KOPT-K1 (cell line): Measurements from ENCODE around the gene UMPS.

Experiments used
- H3K27ac ChIP-seq: fragments of 200-600 bp; sonication (generic); 2 replicates; pipeline ENCODE4 v1.5.1; 2016; ENCODE audit warnings: antibody characterized with exemption, mild to moderate bottlenecking, low read depth, low read length; ENCODE audit not compliant: poor library complexity, severe bottlenecking
- H3K36me3 ChIP-seq: fragments of 200-600 bp; sonication (generic); 2 replicates; pipeline ENCODE4 v1.5.1; 2017; ENCODE audit warnings: antibody characterized with exemption, mild to moderate bottlenecking, low read length, moderate library complexity; ENCODE audit not compliant: insufficient read depth
- H3K9me3 ChIP-seq: fragments of 200-600 bp; sonication (generic); 2 replicates; pipeline ENCODE4 v1.5.1; 2017; ENCODE audit warnings: antibody characterized with exemption, low read length, mild to moderate bottlenecking; ENCODE audit not compliant: insufficient read depth, poor library complexity, severe bottlenecking

Gene UMPS

DNA sequence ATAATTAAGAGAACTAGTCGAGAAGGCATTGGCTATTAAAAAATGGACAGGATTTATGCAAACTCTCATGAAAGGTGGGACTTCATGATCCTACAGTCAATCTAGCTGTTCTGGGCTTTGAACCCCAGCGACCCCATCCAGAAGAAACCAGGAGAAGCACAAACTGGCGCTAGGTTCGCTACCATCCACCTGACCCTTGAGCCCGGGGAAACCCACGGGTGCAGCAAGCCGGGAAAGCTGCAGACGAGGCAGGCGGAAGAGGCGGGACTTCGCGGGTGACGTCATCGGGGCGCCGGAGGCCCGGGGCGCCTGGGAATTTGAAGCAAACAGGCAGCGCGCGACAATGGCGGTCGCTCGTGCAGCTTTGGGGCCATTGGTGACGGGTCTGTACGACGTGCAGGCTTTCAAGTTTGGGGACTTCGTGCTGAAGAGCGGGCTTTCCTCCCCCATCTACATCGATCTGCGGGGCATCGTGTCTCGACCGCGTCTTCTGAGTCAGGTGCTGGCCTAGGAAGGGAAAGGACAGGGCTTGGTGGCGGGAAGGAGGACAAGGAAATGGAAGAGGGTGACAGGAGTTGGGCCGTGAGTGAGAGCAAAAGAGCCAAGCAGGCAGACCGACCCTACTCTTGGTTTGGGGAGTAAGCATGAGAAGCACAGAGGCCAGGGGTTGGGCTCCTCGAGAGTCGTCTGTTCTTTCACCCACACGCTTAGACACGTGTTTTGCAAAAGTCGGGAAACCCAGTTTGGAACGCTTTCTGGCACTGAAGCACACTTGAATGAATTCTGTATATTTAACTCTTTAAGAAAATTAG lies at the start of gene UMPS:
UMPS (plus strand) TSS at position 324 of the 812 bp plus-strand sequence; CDS start at position 344, 20 bp downstream.
- Histone ChIP-seq H3K9me3 (no peaks in the 10 kb centered on the region), H3K27ac (peak within 1 kb of the TSS; percentile 84), H3K36me3 (peaks cover 24% of the 10 kb centered on the region)

DNA sequence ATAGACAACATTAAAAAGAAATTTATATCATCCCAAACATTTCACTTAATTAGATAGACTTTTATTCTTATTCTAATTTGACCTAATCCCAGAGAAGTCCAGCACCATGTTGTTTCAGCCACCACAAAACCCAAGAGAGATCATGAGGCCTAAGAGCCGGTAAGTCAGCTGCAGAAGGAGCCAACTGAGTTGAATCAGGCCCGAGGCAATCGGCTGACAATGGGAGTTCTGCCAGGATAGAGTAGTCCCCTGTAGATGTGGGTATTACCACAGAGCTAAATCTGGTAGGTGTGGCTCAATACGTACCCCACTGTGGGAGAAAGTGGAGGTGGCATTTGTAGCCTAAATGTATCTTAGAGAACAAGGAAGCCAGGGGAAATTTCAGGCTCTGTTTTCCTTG lies 49.7 kb upstream of the UMPS start:
- no peak overlapping the region for H3K27ac ChIP-seq
- no peaks in the 10 kb centered on the region for H3K9me3 ChIP-seq

GRCh38 chr3:124682263-124682662 lies 48.0 kb upstream of the UMPS start:
- no peak overlapping the region for H3K27ac ChIP-seq
- no peaks in the 10 kb centered on the region for H3K36me3 ChIP-seq
- no peaks in the 10 kb centered on the region for H3K9me3 ChIP-seq

More for the DNA sequence above, 49.7 kb upstream of the UMPS start:
- H3K36me3 ChIP-seq, result no peaks in the 10 kb centered on the region

GRCh38 chr3:124684459-124684858 lies 45.8 kb upstream of the UMPS start:
- Histone ChIP-seq H3K27ac (no peak overlapping the region), H3K9me3 (no peaks in the 10 kb centered on the region), H3K36me3 (no peaks in the 10 kb centered on the region)

DNA sequence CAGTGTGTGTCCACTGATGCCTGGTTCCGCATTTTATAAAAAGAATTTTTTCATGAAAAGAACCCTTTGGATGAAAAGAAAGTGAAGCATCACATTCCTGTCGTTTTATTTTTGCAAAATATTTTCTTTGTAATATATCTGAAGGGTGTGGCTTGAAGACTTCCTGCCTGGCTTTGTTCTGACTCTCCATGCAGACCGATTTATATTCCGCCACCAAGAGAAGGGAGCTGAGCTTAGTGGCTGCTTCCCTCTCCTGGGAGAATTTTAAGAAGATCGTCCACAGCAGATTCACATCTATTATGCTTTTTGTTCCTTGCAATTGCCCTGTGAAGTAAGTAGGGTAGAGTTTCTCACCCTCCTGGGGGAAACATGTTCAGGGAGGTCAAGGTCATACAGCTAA lies 45.2 kb upstream of the UMPS start:
- Histone ChIP-seq H3K9me3 (no peaks in the 10 kb centered on the region), H3K27ac (no peak overlapping the region), H3K36me3 (no peaks in the 10 kb centered on the region)

- Histone ChIP-seq H3K9me3 (no peaks in the 10 kb centered on the region), H3K27ac (no peak overlapping the region), H3K36me3 (no peaks in the 10 kb centered on the region)
These were observed 44.8 kb upstream of the UMPS start for GRCh38 chr3:124685481-124685880.

GRCh38 chr3:124686028-124686670 lies 44.1 kb upstream of the UMPS start:
- H3K27ac ChIP-seq, result no peak overlapping the region
- no peaks in the 10 kb centered on the region for H3K9me3 ChIP-seq
- no peaks in the 10 kb centered on the region for H3K36me3 ChIP-seq

- Histone ChIP-seq H3K27ac (no peak overlapping the region), H3K36me3 (no peaks in the 10 kb centered on the region), H3K9me3 (no peaks in the 10 kb centered on the region)
These were observed 41.4 kb upstream of the UMPS start for GRCh38 chr3:124688581-124689454.

- no peaks in the 10 kb centered on the region for H3K9me3 ChIP-seq
- H3K36me3 ChIP-seq, result no peaks in the 10 kb centered on the region
- H3K27ac ChIP-seq, result no peak overlapping the region
These were observed 38.7 kb upstream of the UMPS start for GRCh38 chr3:124691599-124691998.

GRCh38 chr3:124694486-124694885 lies 35.8 kb upstream of the UMPS start:
- H3K27ac ChIP-seq, result no peak overlapping the region
- no peaks in the 10 kb centered on the region for H3K36me3 ChIP-seq
- no peaks in the 10 kb centered on the region for H3K9me3 ChIP-seq

- H3K36me3 ChIP-seq, result no peaks in the 10 kb centered on the region
- H3K9me3 ChIP-seq, result no peaks in the 10 kb centered on the region
- no peak overlapping the region for H3K27ac ChIP-seq
These were observed 34.9 kb upstream of the UMPS start for GRCh38 chr3:124695369-124695768.

DNA sequence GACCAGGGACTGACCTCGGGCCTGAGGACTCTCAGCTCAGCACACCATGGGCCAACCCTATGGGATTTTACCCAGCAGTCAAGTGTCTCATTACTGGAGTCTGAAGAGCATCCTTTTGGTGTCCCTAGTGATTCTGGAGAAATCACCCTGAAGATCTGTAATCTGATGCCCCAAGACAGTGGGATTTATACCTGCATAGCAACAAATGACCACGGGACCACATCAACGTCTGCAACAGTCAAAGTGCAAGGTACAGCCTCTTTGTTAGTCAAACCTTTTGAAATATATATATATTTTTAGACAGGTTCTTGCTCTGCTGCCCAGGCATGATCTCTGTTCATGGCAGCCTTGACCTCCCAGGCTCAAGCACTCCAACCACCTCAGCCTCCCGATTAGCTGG lies 34.2 kb upstream of the UMPS start:
- Histone ChIP-seq H3K36me3 (no peaks in the 10 kb centered on the region), H3K27ac (no peak overlapping the region), H3K9me3 (no peaks in the 10 kb centered on the region)

- H3K36me3 ChIP-seq, result no peaks in the 10 kb centered on the region
- no peaks in the 10 kb centered on the region for H3K9me3 ChIP-seq
- no peak overlapping the region for H3K27ac ChIP-seq
These were observed 33.0 kb upstream of the UMPS start for GRCh38 chr3:124697302-124697701.

GRCh38 chr3:124698030-124698770 lies 32.1 kb upstream of the UMPS start:
- H3K27ac ChIP-seq, result no peak overlapping the region
- H3K9me3 ChIP-seq, result no peaks in the 10 kb centered on the region

More at GRCh38 chr3:124698030-124698770, 32.1 kb upstream of the UMPS start:
- H3K36me3 ChIP-seq, result no peaks in the 10 kb centered on the region
